Measurements from ENCODE around the gene KDM2B. TPM values are rescaled to one million over a fixed set of nuclear protein-coding genes. Genes with fewer than 3 reads are reported as not detected.

Gene KDM2B
- polyA plus RNA-seq, 1 of the 3 experiments (the other 2 are of a cell fraction): 11.5 TPM

DNA sequence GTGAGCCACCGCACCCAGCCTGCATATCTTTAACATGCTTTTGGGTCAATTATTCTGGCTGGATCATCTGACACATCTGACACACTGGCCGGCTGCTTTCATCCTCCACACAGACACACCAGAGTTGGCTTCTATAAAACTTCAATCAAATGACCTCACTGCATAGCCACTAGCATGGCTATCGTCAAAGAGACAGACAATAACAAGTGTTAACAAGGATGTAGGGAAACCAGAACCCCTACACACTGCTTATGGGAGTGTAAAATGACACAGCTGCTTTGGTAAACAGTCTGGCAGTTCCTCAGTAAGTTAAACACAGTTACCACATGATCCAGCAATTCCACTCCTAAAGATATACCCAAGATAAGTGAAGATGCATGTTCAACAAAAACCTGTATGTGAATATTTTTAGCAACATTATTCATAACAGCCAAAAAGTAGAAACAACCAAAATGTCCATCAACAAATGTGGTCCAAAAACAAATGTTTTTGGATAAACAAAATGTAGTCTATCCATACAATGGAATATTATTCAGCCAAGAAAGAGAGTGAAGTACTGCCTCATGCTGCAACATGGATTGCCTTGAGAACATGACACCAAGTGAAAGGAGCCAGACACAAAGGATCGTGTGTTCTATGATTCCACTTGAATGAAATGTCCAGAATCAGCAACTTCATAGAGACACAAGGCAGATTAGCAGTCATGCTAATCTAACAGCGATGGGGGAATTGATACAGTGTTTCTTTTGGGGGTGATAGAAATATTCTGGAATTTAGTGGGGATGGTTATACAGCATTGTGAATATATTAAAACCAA, 10.1 kb downstream of the KDM2B start:
- no peak for DNase-seq
- Histone ChIP-seq H3K9me3 (no peaks in the 10 kb centered on the region), H2AFZ (ENCODE audit: low read depth) (no peak overlapping the region), H3K79me2 (ENCODE audit: insufficient read depth) (peaks cover 11% of the 10 kb centered on the region; the same call in 1 of the 2 replicates), H4K20me1 (ENCODE audit: insufficient read depth) (no peaks in the 10 kb centered on the region), H3F3A (replicated peaks; ENCODE audit: insufficient read depth) (no peaks in the 10 kb centered on the region), H3K9me2 (no peaks in the 10 kb centered on the region), H3K4me2 (no peak overlapping the region), H3K9ac (no peak overlapping the region), H3K4me3 (ENCODE audit: low read depth in 2 of 2, low read length in 1 of 2) (no peak overlapping the region), H3K27ac (ENCODE audit: low read depth in 2 of 2, low read length in 1 of 2) (no peak overlapping the region), H3K4me1 (ENCODE audit: control insufficient read depth in 1 of 2, insufficient read depth in 2 of 2, low read depth in 1 of 2, low read length in 1 of 2) (no peaks in the 10 kb centered on the region), H3K36me3 (replicated peaks in 1 of 2; ENCODE audit: control insufficient read depth in 1 of 2, insufficient read depth in 2 of 2, low read length in 1 of 2) (peaks cover 17 to 39% of the 10 kb centered on the region in 2 experiments), H3K27me3 (ENCODE audit: insufficient read depth) (no peaks in the 10 kb centered on the region)
- CTCF ChIA-PET: interaction anchor here (1.4 to 2.3 kb wide), 2 partner anchors 18 to 56 kb away, joined by 3 to 8 read pairs; no protein-coding TSS in a partner anchor
- POLR2A ChIA-PET: no interaction called here
- WGBS (ENCODE audit: low lambda C conversion rate): 83% methylated on average over 5 of the region's 5 CpGs
- TF ChIP-seq, protein P1, sequence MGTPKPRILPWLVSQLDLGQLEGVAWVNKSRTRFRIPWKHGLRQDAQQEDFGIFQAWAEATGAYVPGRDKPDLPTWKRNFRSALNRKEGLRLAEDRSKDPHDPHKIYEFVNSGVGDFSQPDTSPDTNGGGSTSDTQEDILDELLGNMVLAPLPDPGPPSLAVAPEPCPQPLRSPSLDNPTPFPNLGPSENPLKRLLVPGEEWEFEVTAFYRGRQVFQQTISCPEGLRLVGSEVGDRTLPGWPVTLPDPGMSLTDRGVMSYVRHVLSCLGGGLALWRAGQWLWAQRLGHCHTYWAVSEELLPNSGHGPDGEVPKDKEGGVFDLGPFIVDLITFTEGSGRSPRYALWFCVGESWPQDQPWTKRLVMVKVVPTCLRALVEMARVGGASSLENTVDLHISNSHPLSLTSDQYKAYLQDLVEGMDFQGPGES (IDR thresholded peaks at IDR 0.05; ENCODE audit: low read depth, low read length): no peak
- TF ChIP-seq, protein P2, sequence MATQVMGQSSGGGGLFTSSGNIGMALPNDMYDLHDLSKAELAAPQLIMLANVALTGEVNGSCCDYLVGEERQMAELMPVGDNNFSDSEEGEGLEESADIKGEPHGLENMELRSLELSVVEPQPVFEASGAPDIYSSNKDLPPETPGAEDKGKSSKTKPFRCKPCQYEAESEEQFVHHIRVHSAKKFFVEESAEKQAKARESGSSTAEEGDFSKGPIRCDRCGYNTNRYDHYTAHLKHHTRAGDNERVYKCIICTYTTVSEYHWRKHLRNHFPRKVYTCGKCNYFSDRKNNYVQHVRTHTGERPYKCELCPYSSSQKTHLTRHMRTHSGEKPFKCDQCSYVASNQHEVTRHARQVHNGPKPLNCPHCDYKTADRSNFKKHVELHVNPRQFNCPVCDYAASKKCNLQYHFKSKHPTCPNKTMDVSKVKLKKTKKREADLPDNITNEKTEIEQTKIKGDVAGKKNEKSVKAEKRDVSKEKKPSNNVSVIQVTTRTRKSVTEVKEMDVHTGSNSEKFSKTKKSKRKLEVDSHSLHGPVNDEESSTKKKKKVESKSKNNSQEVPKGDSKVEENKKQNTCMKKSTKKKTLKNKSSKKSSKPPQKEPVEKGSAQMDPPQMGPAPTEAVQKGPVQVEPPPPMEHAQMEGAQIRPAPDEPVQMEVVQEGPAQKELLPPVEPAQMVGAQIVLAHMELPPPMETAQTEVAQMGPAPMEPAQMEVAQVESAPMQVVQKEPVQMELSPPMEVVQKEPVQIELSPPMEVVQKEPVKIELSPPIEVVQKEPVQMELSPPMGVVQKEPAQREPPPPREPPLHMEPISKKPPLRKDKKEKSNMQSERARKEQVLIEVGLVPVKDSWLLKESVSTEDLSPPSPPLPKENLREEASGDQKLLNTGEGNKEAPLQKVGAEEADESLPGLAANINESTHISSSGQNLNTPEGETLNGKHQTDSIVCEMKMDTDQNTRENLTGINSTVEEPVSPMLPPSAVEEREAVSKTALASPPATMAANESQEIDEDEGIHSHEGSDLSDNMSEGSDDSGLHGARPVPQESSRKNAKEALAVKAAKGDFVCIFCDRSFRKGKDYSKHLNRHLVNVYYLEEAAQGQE (IDR thresholded peaks at IDR 0.05; ENCODE audit: low read depth, low read length): no peak
- TF ChIP-seq, protein P3, sequence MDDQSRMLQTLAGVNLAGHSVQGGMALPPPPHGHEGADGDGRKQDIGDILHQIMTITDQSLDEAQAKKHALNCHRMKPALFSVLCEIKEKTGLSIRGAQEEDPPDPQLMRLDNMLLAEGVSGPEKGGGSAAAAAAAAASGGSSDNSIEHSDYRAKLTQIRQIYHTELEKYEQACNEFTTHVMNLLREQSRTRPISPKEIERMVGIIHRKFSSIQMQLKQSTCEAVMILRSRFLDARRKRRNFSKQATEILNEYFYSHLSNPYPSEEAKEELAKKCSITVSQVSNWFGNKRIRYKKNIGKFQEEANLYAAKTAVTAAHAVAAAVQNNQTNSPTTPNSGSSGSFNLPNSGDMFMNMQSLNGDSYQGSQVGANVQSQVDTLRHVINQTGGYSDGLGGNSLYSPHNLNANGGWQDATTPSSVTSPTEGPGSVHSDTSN (IDR thresholded peaks at IDR 0.05): no peak
- TF ChIP-seq TEAD4 (IDR thresholded peaks at IDR 0.05; ENCODE audit: borderline replicate concordance, insufficient read depth) (no peak), SMC3 (IDR thresholded peaks at IDR 0.05; ENCODE audit: low read depth, low read length) (no peak)

DNA sequence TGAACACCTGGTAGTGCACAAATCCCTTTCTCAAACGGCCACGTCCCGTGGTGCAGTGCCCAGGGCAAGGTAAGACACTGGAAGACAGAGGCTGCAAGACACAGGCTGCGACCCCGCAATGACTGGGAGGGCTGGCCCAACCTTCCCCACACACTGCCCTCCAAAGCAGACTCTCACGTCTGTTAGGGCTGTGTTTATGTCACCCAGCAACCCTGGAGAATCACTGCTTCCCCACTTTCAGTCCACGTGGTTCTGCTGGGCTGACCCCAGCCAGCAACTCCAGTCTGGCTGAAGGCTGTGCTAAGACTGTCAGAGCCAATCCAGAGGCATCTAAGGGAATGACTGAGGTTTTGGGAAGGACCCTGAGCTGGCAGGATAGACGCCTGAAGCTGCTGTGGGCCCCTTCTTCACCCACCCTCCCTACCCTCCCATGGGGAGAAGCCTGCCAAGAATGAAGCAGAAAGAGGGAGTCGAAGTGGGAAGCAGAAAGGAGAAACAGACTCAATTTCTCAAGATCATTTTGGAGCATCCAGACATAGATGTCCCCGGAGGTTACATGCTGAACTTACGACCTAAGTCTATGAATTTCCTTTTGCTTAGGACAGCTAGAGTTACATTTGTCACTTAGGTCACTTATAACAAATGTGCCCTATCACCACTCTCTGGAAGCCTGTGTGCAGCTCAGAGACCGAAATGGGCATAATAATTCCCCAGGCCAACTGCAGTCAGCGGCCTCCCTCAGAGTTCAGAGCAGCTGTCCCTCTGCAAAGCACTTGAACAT, 11.7 kb downstream of the KDM2B start:
- POLR2A ChIA-PET: interaction anchor here (1.0 kb wide), 1 partner anchor 11 kb away, joined by 3 read pairs; no protein-coding TSS in a partner anchor
- H3K27ac ChIP-seq (ENCODE audit: low read depth in 2 of 2, low read length in 1 of 2): no peak overlapping the region
- no peak overlapping the region for H2AFZ ChIP-seq (ENCODE audit: low read depth)
- H3K9me2 ChIP-seq: no peaks in the 10 kb centered on the region
- H4K20me1 ChIP-seq (ENCODE audit: insufficient read depth): no peaks in the 10 kb centered on the region
- H3K9ac ChIP-seq: no peak overlapping the region
- no peak for DNase-seq
- no peaks in the 10 kb centered on the region for H3K27me3 ChIP-seq (ENCODE audit: insufficient read depth)
- H3K4me3 ChIP-seq (ENCODE audit: low read depth in 2 of 2, low read length in 1 of 2): no peak overlapping the region
- peaks cover 3 to 24% of the 10 kb centered on the region in 2 experiments for H3K36me3 ChIP-seq (replicated peaks in 1 of 2; ENCODE audit: control insufficient read depth in 1 of 2, insufficient read depth in 2 of 2, low read length in 1 of 2)
- H3K9me3 ChIP-seq: no peaks in the 10 kb centered on the region
- WGBS (ENCODE audit: low lambda C conversion rate): 85% methylated on average over 11 of the region's 13 CpGs
- TF ChIP-seq NFIC (IDR thresholded peaks at IDR 0.05; ENCODE audit: borderline replicate concordance) (no peak), TAF1 (IDR thresholded peaks at IDR 0.05; ENCODE audit: borderline replicate concordance, low read depth, low read length) (no peak)
- H3F3A ChIP-seq (replicated peaks; ENCODE audit: insufficient read depth): no peaks in the 10 kb centered on the region
- H3K79me2 ChIP-seq (ENCODE audit: insufficient read depth): 0 out of 2 replicates have a peak, but pooled peaks cover 6% of the 10 kb centered on the region
- CTCF ChIA-PET: interaction anchor here (0.7 to 2.6 kb wide), 4 partner anchors 16 to 100 kb away, joined by 3 to 12 read pairs (median 3); partner anchors contain the start of gene MORN3
- H3K4me2 ChIP-seq: no peak overlapping the region
- no peaks in the 10 kb centered on the region for H3K4me1 ChIP-seq (ENCODE audit: control insufficient read depth in 1 of 2, insufficient read depth in 2 of 2, low read depth in 1 of 2, low read length in 1 of 2)

Data from SK-N-SH (cell line).